ENCODE results near the gene NLRC5.
"Not testable (repeated sequence)": the region's sequence is repeated elsewhere in the genome, so short reads cannot be mapped to it uniquely, and the experiment has no call there.

The NLRC5 gene

DNA sequence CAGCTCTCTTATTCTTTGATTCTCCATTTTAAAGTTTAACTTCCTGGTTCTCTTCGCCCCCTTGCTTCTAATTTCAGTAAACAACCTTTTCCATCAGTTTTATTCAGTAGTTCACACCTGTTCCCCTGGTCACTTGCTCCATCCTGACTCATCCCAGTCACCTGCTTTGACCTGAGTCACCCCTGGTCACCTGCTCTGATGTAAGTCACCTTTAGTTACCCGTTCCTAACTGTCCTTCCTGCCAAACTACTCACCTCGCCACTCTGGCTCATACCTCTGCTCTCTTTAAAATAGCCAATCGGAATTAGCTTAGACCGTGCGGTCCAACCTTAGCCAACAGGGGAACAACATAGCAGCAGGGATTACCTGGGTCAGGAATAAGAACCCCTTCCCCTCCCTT is 4.7 kb upstream of the NLRC5 start:
- no peak for DNase-seq

GRCh38 chr16:56985288-56985961 is 3.9 kb upstream of the NLRC5 start:
- DNase-seq = no peak

DNA sequence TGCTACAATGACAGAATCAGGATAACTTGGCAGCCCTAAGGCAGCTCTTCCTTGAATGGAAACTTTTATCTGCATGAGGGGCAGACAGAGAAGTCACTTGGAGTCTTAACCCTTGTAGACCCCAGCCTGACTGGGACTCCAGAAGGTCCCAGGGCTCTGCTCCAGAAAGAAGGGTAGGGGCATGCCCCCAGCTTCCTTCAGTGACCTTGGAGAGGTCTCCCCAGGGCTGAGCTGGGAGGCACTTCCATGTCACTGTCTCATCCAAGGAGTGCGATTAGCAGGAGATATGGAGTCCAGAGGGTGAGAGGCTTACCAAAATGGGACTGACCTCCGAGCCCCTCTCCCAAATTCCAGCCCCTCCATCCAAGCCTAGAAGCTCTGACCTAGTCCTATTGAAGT is 3.4 kb upstream of the NLRC5 start:
- no peak for DNase-seq

- DNase-seq = no peak
Observed at GRCh38 chr16:56986361-56986760, 3.0 kb upstream of the NLRC5 start.

GRCh38 chr16:56986908-56987307 is 2.4 kb upstream of the NLRC5 start:
- not testable (repeated sequence) for DNase-seq

DNA sequence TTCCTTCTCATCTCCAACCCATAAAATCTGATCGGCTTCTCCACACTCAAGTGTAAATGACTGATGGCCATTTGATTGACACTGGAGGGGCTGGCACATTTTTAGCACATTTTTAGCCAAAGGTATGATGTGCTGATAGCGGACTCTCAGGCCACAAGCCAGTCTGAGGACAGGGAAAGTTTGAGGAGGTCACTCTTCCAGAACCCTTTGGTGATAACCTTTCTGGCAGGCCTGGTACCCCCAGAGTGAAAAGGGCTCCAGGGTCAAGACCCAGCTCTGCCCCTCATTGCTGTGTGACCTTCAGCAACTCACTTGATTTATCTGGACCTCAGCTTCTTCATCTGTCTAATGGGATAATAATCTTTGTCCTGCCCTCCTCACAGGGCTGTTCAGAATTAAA is 1.7 kb upstream of the NLRC5 start:
- DNase-seq = no peak

DNA sequence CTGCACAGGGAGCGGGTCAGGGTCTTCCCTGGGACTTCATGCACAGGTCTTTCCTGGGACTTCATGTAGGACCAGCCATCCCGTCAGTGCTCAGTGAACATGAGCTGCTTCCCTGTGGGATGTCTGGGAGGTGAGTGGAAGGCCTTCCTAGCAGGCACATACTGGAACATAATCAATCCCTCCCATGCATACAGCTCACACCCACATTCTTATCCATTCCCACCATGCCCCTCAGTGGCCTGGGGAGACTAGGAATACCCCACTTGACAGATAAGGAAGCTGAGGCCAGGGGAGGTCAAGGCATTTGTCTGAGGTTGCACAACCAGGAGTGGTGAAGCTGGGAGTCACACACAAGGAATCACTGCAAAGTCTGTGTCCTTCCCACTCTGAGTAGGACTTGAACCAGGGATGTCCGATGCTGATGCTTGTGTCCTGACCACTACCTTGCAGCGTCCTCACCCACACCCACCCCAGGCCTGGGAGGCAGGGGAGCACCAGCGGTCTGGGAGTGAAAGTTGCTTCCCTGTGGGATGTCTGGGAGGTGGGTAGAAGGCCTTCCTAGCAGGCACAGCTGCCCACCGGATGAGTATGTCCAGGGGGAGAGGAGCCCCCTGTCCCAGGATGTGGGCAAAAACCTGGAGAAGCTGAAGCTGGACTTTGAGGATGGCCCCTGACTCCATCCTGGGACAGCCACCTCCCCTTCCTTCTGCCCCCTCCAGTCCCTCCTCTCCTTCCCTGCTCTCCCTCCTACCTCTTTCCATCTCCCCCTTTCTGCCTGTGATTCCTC is 1.0 kb upstream of the NLRC5 start:
- no peak for DNase-seq

- no peak for DNase-seq
Observed at GRCh38 chr16:56989988-56990387, 631 bp downstream of the NLRC5 start.

DNA sequence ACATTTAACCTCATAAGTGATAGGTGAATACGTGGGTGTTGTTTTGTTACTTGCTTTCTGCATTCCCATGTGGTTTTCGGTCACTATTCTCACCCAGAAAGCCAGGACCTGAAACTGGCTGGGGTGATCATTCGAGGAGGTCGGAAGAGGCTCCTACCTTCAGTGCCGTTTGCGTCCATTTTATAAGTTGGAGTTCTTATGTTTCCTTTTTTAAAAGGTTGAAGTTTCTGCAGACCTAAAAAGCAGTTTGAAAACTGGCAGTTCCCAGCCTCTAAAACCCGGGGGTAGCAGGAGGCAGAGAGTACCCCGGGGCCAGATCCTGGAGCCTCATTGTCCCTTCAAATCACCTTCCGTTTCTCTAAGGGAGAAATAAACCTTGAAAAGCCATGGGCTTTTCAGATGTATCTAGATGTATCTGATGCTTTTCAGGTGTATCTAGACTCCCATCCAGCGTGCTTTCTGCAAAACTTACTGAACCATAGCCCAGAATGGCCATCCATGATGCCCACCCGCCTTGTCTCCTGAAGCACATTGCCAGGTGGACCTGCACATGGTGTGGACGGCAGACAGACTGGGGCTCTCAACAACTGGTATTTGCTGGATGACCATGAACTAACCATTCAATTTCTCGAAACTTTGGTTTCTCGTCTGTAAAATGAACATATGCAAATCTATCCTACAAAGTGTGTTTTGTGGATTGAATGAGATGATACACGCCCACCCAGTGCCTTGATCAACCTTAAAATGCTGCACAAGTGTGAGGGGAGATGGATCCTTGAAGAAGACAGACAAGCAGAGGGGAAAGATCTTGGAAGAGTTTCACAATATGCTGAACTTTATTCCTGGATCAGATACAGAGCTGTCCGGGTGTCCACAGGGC is 1.3 kb downstream of the NLRC5 start:
- DNase-seq = no peak

GRCh38 chr16:56992431-56992830 is 3.1 kb downstream of the NLRC5 start:
- not testable (repeated sequence) for DNase-seq

- no peak for DNase-seq
Observed at GRCh38 chr16:56993204-56993603, 3.8 kb downstream of the NLRC5 start.

GRCh38 chr16:56994311-56994710 is 5.0 kb downstream of the NLRC5 start:
- no peak for DNase-seq

GRCh38 chr16:56995136-56995805 is 5.9 kb downstream of the NLRC5 start:
- no peak for DNase-seq

DNA sequence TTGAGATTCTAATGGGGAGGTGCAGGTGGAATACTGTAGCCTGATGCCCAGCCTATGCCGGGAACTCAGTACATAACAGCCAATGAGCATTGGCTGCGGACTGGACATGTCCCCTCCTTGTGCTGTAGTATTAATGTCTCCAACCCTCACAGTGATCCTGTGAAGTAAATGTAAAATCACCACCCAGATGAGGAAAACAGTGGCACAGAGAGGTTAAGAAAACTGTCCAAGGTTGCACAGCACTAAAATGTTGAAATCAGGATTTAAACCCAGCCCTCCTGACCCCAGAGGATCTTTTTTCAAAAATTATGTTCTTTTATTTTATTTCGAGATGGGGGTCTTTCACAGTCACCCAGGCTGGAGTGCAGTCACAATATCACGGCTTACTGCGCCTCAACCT is 7.9 kb downstream of the NLRC5 start:
- no peak for DNase-seq

DNA sequence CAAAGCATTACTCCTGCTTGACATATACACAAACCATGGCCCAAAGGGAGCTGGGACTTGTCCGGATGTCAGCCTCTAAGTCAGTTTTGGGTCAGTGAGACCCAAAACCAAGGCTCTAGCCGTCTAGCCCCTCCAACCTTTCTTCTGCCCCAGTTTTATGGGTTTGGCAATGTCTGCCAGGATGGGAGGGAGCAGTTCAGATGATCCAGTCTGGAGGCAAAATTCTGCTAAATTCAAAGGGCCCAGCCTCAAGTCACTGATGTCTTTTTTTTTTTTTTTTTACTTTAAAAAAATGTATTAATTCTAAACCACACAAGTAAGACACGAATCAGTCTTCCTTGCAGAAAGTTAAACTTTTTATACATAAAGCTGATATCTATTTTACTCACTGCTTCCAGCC is 8.6 kb downstream of the NLRC5 start:
- DNase-seq = no peak

GRCh38 chr16:56998352-56998751 is 9.0 kb downstream of the NLRC5 start:
- no peak for DNase-seq

DNA sequence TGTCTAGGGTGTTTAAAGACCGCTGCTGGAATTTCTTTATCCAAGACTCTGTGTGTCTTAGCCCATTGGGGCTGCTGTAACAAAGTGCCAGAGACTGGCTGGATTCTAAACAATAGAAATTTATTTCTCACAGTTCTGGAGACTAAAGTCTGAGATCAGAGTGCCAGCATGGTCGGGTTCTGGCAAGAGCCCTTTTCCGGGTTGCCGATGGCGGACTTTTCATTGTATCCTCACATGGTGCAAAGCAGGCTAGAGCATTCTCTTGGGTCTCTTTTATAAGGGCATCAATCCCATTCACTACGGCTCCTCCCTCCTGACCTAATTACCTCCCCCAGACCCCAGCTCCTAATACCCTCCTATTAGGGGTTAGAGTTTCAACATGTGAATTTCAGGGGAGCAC is 9.5 kb downstream of the NLRC5 start:
- no peak for DNase-seq

DNA sequence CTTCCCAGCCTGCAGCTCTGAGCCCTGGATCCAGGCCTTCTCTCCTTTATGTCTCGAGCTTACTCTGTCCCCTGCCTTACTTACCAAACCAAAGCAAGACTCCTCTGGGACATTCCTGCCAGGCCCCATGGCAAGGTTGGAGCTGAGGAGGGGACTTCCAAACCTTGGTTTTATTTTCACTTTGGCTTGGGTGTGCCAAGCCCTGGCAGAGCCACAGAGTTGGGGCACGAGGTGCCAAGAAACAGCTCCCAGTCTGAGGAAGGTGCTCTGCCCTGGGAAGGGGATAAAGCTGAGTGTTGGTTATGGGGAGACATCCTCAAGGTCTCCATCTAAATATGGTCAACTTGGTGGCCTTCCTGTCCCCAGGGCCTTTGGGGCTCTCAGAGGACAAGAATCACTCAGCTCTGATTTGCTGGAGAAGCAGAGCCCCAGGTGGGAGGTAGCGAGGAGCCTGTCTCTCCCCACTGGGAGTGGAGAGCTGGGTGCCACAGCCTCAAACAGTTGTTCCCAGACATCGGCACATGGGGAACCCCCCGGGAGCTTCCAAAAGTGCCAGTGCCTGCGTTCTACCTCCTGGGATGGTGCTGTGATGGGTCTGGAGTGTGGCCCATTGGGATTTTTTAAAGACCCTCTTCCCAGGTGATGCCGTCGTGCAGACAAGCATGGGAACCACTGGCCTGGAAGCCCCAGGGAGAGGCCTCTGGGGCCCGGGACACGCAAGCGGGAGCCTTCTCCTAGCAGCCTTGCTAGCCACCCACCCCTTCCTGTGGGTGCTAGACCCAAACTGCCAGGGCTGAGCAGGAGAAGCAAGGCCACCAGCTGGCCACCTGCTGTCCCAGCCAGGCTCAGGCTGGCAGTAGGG is 10.3 kb downstream of the NLRC5 start:
- no peak for DNase-seq

GRCh38 chr16:57000271-57001025 is 11.1 kb downstream of the NLRC5 start:
- DNase-seq = no peak

- no peak for DNase-seq
Observed at GRCh38 chr16:57001026-57001679, 11.8 kb downstream of the NLRC5 start.
